HG02642 (cell line): ENCODE data around the gene SLC35F4.
"Not testable (repeated sequence)": the region's sequence is repeated elsewhere in the genome, so short reads cannot be mapped to it uniquely, and the experiment has no call there.

Source experiments
- ATAC-seq: cut with Tn5 transposase; IDR thresholded peaks from one replicate; pipeline ENCODE4 v1.9.1; 2021; ENCODE audit warnings: mild to moderate bottlenecking; ENCODE audit not compliant: unreplicated experiment, poor library complexity

SLC35F4 gene

DNA sequence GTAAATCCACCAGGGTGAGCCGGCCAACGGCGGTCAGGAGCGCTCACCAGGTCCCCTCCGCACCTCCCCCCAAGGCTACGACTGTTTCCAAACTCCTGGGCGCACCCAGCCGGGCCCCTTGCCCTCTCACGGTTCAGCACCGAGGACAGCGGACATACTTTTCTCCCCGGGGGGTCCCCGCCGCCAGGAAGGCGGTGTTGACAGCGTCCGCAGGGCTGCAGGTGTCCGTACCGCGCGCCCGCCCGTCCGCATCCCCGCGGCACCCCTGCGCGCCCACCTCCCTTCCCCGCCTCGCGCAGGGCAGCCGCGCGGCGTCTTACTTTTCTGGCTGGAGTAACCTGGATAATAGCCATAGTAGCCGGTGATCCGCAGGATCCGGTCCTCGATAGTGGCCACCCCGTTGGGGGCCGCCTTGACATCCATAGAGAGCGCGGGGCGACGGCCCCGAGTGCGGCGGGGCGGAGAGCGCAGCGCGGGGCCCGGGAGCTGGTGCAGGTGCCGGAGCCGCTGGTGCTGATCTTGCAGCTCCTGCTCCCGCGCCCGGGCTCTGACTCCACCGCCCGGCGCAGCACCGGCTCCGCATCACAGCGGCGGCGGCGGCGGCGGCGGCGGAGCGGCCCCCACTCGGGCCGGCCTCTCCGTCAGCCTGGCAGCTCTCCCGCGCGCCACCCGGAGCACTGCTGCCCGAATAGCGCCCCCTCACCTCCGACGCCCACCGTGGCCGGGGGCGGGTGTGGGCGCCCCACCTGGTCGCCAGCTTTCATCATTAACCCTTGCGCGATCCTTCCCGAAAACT is at the start of gene SLC35F4:
TSS of gene SLC35F4 (minus strand) at position 690 of the 796 bp plus-strand sequence.
- no peak for ATAC-seq

- ATAC-seq: no peak
Observed at GRCh38 chr14:57909626-57910025, 43.7 kb upstream of the SLC35F4 start.

DNA sequence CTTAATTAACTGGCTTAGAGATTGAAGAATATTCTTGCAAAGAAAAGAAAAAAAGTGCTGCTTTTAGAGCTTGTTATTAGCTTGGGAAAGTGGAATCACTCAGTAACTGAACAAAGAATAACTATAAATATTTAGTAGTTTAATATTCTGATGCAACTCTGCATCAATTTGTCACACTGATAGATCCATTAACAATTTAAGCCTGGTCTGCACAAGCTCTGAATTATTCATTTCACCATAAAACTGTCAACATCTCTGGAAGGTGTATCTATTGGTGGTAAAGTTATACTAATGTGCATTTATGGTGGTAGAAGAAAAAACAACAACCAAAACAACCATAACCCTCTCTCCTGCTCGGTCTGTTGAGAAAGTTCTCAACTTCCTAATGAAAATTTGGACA is 38.1 kb upstream of the SLC35F4 start:
- ATAC-seq: no peak

- ATAC-seq: no peak
Observed at GRCh38 chr14:57898837-57899572, 33.1 kb upstream of the SLC35F4 start.

GRCh38 chr14:57897144-57897748 is 31.4 kb upstream of the SLC35F4 start:
- ATAC-seq: no peak

DNA sequence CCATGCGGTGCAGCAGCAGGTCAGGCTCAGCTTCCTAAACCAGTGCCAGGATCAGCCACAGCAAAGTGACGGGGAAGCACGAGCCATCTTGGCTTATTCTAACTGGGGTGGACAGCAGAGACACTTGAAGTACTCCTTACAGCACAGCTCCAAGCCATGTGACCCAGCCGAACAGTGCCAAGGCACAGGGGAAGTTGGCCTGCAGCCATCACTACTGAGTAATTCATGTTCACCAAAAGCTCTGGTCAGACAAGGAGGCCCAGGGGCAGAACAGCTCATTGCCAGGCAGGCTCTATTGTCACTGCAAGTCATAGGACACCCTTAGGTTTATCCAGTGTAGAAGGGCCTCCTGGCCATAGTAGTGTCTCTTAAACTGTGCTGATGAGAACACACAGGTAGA is 23.4 kb upstream of the SLC35F4 start:
- ATAC-seq: no peak

GRCh38 chr14:57884175-57884574 is 18.3 kb upstream of the SLC35F4 start:
- ATAC-seq: no peak

DNA sequence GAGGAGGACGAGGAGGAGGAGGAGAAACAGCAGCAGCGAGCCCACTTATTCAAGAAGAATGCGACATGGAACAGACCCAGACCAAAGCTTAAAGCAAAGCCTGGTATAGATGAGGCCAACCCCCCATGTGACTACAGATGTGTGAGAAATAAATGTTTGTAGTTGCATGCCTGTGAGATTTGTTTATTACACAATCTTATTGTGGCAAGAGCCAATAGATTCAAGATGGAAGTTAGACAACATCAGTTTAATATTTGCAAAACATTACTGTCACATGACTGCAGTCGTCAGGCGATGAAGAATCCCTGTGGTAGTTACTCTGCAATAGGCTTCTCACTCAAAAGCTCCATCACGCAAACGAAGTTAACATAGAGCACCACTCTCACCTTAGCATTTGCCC is 17.2 kb upstream of the SLC35F4 start:
- no peak for ATAC-seq

DNA sequence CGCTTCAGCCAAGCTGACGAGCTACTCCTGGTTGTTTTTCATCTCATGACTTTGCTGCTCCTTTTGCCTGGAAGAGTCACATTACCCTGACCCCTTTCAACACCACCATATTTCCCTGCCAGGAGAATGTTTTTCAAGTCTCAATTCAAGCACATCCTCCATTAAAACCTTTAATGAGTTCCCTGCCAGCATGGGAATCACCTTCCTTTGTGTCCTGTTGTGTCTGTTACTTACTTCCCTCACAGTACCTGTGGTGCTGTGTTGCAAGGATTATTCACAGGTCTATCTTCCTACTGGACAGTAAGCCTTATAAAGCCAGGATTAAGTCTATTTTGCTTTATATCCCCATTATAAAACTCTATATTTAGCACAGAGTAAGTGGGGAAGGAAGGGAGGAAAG is 13.6 kb upstream of the SLC35F4 start:
- no peak for ATAC-seq

- no peak for ATAC-seq
Observed at GRCh38 chr14:57875985-57876384, 10.1 kb upstream of the SLC35F4 start.

GRCh38 chr14:57875296-57875695 is 9.4 kb upstream of the SLC35F4 start:
- no peak for ATAC-seq

GRCh38 chr14:57871459-57872080 is 5.7 kb upstream of the SLC35F4 start:
- ATAC-seq: peak; percentile 81

DNA sequence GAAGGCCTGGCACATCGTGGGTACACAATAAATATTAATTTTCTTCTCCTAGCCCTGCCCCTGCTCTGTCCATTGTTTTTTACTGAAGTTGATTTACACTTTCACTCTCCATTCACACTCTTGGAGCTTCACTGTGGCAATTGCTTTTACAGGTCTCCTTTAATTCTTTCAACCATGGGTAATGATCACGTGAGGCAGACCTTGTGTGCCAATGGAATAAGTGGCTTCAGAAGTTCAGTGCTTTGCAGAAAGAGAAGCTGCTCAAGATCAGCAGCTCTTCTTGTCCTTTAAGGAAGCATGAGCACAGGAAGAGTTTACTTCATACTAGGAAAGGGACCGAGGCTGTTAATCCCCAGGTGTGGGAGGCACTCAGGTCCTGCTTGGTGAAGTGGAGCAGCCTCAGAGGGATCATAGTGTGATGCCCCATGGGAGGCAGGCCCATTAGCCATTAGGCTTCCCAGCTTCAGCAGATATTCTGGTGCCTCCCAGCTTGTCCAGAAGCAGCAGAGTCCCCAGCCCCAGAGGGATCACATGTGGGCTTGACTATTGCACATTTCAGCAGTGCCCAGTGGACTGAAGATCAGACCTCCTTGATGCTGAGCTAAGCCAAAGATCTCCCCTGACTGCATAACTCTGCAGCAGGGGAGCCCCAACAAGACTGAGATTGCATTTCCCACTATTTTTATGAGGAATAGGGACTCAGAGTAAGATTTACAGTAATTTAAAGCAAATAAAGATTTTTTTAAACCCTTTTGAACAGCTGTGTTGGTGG is 5.0 kb upstream of the SLC35F4 start:
- ATAC-seq: no peak

GRCh38 chr14:57869617-57870016 is 3.7 kb upstream of the SLC35F4 start:
- ATAC-seq: no peak

DNA sequence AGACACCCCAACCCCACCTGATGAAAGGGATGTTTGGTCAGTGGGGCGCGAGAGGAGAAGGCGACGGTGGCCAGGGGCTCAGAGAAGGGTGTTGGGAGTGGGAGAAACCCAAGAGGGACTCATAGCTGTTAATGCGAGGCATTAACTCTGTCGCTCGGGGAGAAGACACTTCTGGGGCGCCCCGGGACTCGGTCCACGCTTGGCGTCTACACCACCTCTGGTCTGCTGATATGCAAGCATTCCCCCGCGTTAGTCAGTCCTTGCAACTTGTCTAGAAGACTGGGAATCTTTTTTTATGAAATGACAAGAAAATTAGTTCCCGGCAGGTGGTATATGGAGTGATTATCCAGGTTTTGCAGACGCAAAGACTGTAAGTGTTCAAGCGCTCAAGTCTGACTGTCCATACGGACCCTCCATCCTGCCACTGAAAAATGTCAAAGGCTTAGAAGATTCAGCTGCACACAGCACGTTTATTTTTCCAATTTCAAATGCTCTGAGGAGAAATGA is 360 bp upstream of the SLC35F4 start:
- no peak for ATAC-seq

- no peak for ATAC-seq
Observed at GRCh38 chr14:57865066-57865402, 858 bp downstream of the SLC35F4 start.

DNA sequence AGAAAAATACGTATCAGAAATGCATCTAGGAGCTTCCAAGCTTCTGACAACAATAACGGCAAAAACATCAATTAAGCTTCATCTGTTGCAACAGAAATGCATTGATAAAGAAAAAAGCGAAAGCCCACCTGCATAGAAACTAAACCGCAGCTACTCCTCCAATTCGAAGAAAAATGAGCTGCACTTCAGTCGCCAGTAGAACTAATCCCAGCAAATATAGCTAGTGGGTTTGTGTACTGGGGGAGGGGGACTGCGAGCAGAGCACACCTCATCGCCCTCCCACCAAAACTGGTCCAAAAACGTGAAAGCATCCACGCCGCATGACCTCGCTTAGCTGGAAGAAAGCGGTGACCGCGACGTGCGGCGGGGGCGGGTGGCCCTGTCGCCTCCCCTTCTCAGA is 1.2 kb downstream of the SLC35F4 start:
- ATAC-seq: no peak

GRCh38 chr14:57863471-57863870 is 2.4 kb downstream of the SLC35F4 start:
- no peak for ATAC-seq

DNA sequence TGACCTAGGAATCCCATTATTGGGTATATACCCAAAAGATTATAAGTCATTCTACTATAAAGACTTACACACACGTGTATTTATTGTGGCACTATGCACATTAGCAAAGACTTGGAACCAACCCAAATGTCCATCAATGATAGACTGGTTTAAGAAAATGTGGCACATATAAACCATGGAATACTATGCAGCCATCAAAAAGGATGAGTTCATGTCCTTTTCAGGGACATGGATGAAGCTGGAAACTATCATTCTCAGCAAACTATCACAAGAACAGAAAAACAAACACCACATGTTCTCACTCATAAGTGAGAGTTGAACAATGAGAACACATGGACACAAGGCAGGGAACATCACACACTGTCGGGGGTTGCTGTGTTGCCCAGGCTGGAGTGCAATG is 10.2 kb downstream of the SLC35F4 start:
- not testable (repeated sequence) for ATAC-seq

DNA sequence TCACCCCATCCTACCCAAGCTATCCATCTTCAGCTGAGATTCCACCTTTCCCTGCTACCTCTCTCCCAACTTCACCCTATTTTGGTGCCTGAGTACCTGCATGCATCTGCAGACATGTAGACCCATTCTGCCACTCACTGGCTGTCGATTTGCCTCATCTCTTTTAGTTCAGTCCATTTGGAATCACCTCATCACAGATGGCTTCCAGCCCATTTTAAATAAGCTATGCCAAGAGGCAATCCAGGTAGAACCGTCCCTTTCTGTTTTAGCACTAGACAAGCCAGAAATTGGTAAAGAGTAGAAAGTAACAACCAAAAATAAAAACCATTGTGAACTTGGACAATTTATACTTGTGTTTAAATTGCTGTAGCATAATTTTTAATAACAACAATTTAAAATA is 11.3 kb downstream of the SLC35F4 start:
- no peak for ATAC-seq
